ENCODE data around the gene KLK13. TPM values are rescaled to one million over a fixed set of nuclear protein-coding genes. Genes with fewer than 3 reads are reported as not detected.

The KLK13 gene
- polyA plus RNA-seq, 1 experiment = not detected

GRCh38 chr19:51029718-51030117, 35.2 kb downstream of the KLK13 start:
- Histone ChIP-seq H3K27ac (ENCODE audit: low read depth, low read length) (no peak overlapping the region), H3K4me3 (ENCODE audit: low read depth, low read length) (no peak overlapping the region), H3K27me3 (ENCODE audit: control insufficient read depth, insufficient read depth, low read length) (no peaks in the 10 kb centered on the region), H3K9me3 (ENCODE audit: control insufficient read depth, insufficient read depth, low read length) (peaks cover 16% of the 10 kb centered on the region)
- POLR2A ChIA-PET = no interaction called here
- DNase-seq (ENCODE audit: low read depth, low spot score) = no peak
- CTCF ChIA-PET = no interaction called here
- no peak for TF ChIP-seq CTCF (IDR thresholded peaks at IDR 0.05; ENCODE audit: low read depth, low read length)

GRCh38 chr19:51027873-51028272, 37.0 kb downstream of the KLK13 start:
- POLR2A ChIA-PET = no interaction called here
- H3K27me3 ChIP-seq (ENCODE audit: control insufficient read depth, insufficient read depth, low read length) = no peaks in the 10 kb centered on the region
- CTCF ChIA-PET = no interaction called here
- TF ChIP-seq CTCF (IDR thresholded peaks at IDR 0.05; ENCODE audit: low read depth, low read length) = no peak
- H3K9me3 ChIP-seq (ENCODE audit: control insufficient read depth, insufficient read depth, low read length) = peaks cover 11% of the 10 kb centered on the region
- no peak for DNase-seq (ENCODE audit: low read depth, low spot score)
- no peak overlapping the region for H3K27ac ChIP-seq (ENCODE audit: low read depth, low read length)
- H3K4me3 ChIP-seq (ENCODE audit: low read depth, low read length) = no peak overlapping the region

- no peak for DNase-seq (ENCODE audit: low read depth, low spot score)
- Histone ChIP-seq H3K27ac (ENCODE audit: low read depth, low read length) (no peak overlapping the region), H3K27me3 (ENCODE audit: control insufficient read depth, insufficient read depth, low read length) (no peaks in the 10 kb centered on the region), H3K4me3 (ENCODE audit: low read depth, low read length) (no peak overlapping the region), H3K9me3 (ENCODE audit: control insufficient read depth, insufficient read depth, low read length) (peaks cover 11% of the 10 kb centered on the region)
- ChIA-PET POLR2A (no interaction called here), CTCF (no interaction called here)
- no peak for TF ChIP-seq CTCF (IDR thresholded peaks at IDR 0.05; ENCODE audit: low read depth, low read length)
These were observed 37.6 kb downstream of the KLK13 start for GRCh38 chr19:51027126-51027806.

- H3K27ac ChIP-seq (ENCODE audit: low read depth, low read length) = no peak within 1 kb of the TSS
- ChIA-PET CTCF (no interaction called here), POLR2A (no interaction called here)
- TF ChIP-seq CTCF (IDR thresholded peaks at IDR 0.05; ENCODE audit: low read depth, low read length) = no peak
- H3K27me3 ChIP-seq (ENCODE audit: control insufficient read depth, insufficient read depth, low read length) = no peaks in the 10 kb centered on the region
- peaks cover 4% of the 10 kb centered on the region for H3K9me3 ChIP-seq (ENCODE audit: control insufficient read depth, insufficient read depth, low read length)
- H3K4me3 ChIP-seq (ENCODE audit: low read depth, low read length) = no peak within 1 kb of the TSS
- DNase-seq (ENCODE audit: low read depth, low spot score) = no peak
These were observed 38.4 kb downstream of the KLK13 start, which contains the start of gene KLK11 for GRCh38 chr19:51026554-51026831. TSS of gene KLK11 (minus strand) at chr19:51026616. CDS start at chr19:51025631, 985 bp downstream.

GRCh38 chr19:51025809-51026553, 38.9 kb downstream of the KLK13 start:
- TF ChIP-seq CTCF (IDR thresholded peaks at IDR 0.05; ENCODE audit: low read depth, low read length) = no peak
- H3K4me3 ChIP-seq (ENCODE audit: low read depth, low read length) = no peak overlapping the region
- ChIA-PET POLR2A (no interaction called here), CTCF (interaction anchor here (0.5 kb wide), 1 partner anchor 69 kb away, joined by 3 read pairs; no protein-coding TSS in a partner anchor)
- no peak overlapping the region for H3K27ac ChIP-seq (ENCODE audit: low read depth, low read length)
- H3K27me3 ChIP-seq (ENCODE audit: control insufficient read depth, insufficient read depth, low read length) = no peaks in the 10 kb centered on the region
- no peak for DNase-seq (ENCODE audit: low read depth, low spot score)
- peaks cover 4% of the 10 kb centered on the region for H3K9me3 ChIP-seq (ENCODE audit: control insufficient read depth, insufficient read depth, low read length)
